Daoy (cell line): Measurements from ENCODE around the gene RAB28. TPM values are rescaled to one million over a fixed set of nuclear protein-coding genes. Genes with fewer than 3 reads are reported as not detected.

Source experiments
- total RNA-seq: library from RNA; depleted of rRNA; stranded (reverse); fragments of >200 nt; shearing (Covaris generic); gene quantifications from 2 replicates; pipeline ENCODE4 v1.2.3, GENCODE V29; 2014; rRNA removed

Gene RAB28
- total RNA-seq, 1 experiment from 2014 or later, result 21.5 TPM

Other genes starting within 250 kb of the RAB28 start
- gene NKX3-2, start 60.2 kb upstream of the RAB28 start, total RNA-seq, result 0.06 TPM in 1 of 2 replicates, not detected in the other
- gene BOD1L1, start 143.4 kb upstream of the RAB28 start, total RNA-seq, result 14.6 and 17.5 TPM in 2 replicates